ENCODE results near the gene PRDM5. TPM values are rescaled to one million over a fixed set of nuclear protein-coding genes. Genes with fewer than 3 reads are reported as not detected.

PRDM5 gene
- total RNA-seq, result 10.1 and 10.7 TPM in 2 replicates

GRCh38 chr4:120922381-120923206, at the start of gene PRDM5:
TSS of gene PRDM5 (minus strand) at chr4:120922726. CDS start at chr4:120922608, 118 bp downstream.

Small RNA genes lying within 50 kb of the gene (small RNA-seq; reads per million reads assigned to genes)
- gene RNU6-550P, result not detected

Other genes starting within 250 kb of the PRDM5 start
- gene NDNF, start 149.8 kb upstream of the PRDM5 start, total RNA-seq, result not detected in 2 replicates
- gene TNIP3, start 241.6 kb upstream of the PRDM5 start, total RNA-seq, result 0.80 and 0.86 TPM in 2 replicates

All from thoracic aorta endothelial cell (primary cell).